Measurements from ENCODE around the gene C3. TPM values are rescaled to one million over a fixed set of nuclear protein-coding genes. Genes with fewer than 3 reads are reported as not detected.

C3 gene
- total and polyA plus RNA-seq, 2 experiments from 2014 or later = 5.1 to 17.7 TPM

GRCh38 chr19:6705931-6706632, 14.4 kb downstream of the C3 start:
- Histone ChIP-seq H3K4me1 (ENCODE audit: insufficient read depth) (0 out of 2 replicates have a peak, but pooled peaks cover 2% of the 10 kb centered on the region), H4K20me1 (replicated peaks; ENCODE audit: insufficient read depth) (no peaks in the 10 kb centered on the region), H3K36me3 (ENCODE audit: insufficient read depth) (no peaks in the 10 kb centered on the region), H3K9me2 (ENCODE audit: insufficient read depth) (no peaks in the 10 kb centered on the region), H3K79me2 (replicated peaks; ENCODE audit: insufficient read depth) (no peaks in the 10 kb centered on the region), H3K27me3 (ENCODE audit: insufficient read depth) (peaks cover 15% of the 10 kb centered on the region), H3K4me3 (no peak overlapping the region), H3K4me2 (no peak overlapping the region), H2AFZ (no peak overlapping the region), H3F3A (replicated peaks; ENCODE audit: low read depth) (no peaks in the 10 kb centered on the region), H3K27ac (ENCODE audit: low read depth) (no peak overlapping the region)
- ATAC-seq (no peak), DNase-seq (ENCODE audit: low spot score) (no peak)
- TF ChIP-seq NANOG (IDR thresholded peaks at IDR 0.05; ENCODE audit: borderline replicate concordance) (no peak), CTCF (conservative IDR thresholded peaks at IDR 0.05; ENCODE audit: low read depth in 2 of 2) (no peak), EZH2 (IDR thresholded peaks at IDR 0.05; ENCODE audit: low read depth, unreplicated experiment) (no peak), ZNF114 (CRISPR knock-in tag; IDR thresholded peaks at IDR 0.05) (no peak), CREB1 (CRISPR knock-in tag; IDR thresholded peaks at IDR 0.05; ENCODE audit: low read depth) (no peak), REST (IDR thresholded peaks at IDR 0.05; ENCODE audit: unreplicated experiment) (no peak), STAT1 (IDR thresholded peaks at IDR 0.05; ENCODE audit: unreplicated experiment) (no peak), EZH2phosphoT487 (IDR thresholded peaks at IDR 0.05; ENCODE audit: unreplicated experiment) (no peak), ZNF331 (CRISPR knock-in tag; IDR thresholded peaks at IDR 0.05; ENCODE audit: low read depth) (no peak), ETS1 (IDR thresholded peaks at IDR 0.05) (no peak), POLR2AphosphoS5 (IDR thresholded peaks at IDR 0.05; ENCODE audit: low read depth) (no peak), JUNB (IDR thresholded peaks at IDR 0.05; ENCODE audit: unreplicated experiment) (no peak)
- TF ChIP-seq, protein P1, sequence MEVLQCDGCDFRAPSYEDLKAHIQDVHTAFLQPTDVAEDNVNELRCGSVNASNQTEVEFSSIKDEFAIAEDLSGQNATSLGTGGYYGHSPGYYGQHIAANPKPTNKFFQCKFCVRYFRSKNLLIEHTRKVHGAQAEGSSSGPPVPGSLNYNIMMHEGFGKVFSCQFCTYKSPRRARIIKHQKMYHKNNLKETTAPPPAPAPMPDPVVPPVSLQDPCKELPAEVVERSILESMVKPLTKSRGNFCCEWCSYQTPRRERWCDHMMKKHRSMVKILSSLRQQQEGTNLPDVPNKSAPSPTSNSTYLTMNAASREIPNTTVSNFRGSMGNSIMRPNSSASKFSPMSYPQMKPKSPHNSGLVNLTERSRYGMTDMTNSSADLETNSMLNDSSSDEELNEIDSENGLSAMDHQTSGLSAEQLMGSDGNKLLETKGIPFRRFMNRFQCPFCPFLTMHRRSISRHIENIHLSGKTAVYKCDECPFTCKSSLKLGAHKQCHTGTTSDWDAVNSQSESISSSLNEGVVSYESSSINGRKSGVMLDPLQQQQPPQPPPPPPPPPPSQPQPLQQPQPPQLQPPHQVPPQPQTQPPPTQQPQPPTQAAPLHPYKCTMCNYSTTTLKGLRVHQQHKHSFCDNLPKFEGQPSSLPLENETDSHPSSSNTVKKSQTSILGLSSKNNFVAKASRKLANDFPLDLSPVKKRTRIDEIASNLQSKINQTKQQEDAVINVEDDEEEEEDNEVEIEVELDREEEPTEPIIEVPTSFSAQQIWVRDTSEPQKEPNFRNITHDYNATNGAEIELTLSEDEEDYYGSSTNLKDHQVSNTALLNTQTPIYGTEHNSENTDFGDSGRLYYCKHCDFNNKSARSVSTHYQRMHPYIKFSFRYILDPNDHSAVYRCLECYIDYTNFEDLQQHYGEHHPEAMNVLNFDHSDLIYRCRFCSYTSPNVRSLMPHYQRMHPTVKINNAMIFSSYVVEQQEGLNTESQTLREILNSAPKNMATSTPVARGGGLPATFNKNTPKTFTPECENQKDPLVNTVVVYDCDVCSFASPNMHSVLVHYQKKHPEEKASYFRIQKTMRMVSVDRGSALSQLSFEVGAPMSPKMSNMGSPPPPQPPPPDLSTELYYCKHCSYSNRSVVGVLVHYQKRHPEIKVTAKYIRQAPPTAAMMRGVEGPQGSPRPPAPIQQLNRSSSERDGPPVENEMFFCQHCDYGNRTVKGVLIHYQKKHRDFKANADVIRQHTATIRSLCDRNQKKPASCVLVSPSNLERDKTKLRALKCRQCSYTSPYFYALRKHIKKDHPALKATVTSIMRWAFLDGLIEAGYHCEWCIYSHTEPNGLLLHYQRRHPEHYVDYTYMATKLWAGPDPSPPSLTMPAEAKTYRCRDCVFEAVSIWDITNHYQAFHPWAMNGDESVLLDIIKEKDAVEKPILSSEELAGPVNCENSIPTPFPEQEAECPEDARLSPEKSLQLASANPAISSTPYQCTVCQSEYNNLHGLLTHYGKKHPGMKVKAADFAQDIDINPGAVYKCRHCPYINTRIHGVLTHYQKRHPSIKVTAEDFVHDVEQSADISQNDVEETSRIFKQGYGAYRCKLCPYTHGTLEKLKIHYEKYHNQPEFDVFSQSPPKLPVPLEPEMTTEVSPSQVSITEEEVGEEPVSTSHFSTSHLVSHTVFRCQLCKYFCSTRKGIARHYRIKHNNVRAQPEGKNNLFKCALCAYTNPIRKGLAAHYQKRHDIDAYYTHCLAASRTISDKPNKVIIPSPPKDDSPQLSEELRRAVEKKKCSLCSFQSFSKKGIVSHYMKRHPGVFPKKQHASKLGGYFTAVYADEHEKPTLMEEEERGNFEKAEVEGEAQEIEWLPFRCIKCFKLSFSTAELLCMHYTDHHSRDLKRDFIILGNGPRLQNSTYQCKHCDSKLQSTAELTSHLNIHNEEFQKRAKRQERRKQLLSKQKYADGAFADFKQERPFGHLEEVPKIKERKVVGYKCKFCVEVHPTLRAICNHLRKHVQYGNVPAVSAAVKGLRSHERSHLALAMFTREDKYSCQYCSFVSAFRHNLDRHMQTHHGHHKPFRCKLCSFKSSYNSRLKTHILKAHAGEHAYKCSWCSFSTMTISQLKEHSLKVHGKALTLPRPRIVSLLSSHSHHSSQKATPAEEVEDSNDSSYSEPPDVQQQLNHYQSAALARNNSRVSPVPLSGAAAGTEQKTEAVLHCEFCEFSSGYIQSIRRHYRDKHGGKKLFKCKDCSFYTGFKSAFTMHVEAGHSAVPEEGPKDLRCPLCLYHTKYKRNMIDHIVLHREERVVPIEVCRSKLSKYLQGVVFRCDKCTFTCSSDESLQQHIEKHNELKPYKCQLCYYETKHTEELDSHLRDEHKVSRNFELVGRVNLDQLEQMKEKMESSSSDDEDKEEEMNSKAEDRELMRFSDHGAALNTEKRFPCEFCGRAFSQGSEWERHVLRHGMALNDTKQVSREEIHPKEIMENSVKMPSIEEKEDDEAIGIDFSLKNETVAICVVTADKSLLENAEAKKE (CRISPR knock-in tag; IDR thresholded peaks at IDR 0.05) = no peak
- no peak overlapping the region for H3K27ac Mint-ChIP-seq
- H3K27me3 Mint-ChIP-seq (ENCODE audit: insufficient read depth, low read depth, poor library complexity) = peaks cover 8% of the 10 kb centered on the region
- H3K4me3 Mint-ChIP-seq = no peak overlapping the region
- no peaks in the 10 kb centered on the region for H3K4me1 Mint-ChIP-seq
- H3K36me3 Mint-ChIP-seq (ENCODE audit: low read depth) = peaks cover 33% of the 10 kb centered on the region
- peaks cover 96% of the 10 kb centered on the region for H3K9me3 Mint-ChIP-seq

Measured in GM23338 (cell line).